Keratinocyte (primary cell): ENCODE measurements around the gene PIP5K1A. TPM values are rescaled to one million over a fixed set of nuclear protein-coding genes. Genes with fewer than 3 reads are reported as not detected.
A peak's percentile ranks its signal among the peaks of the same experiment; 100 is the strongest.

Experiments
- DNase-seq: peaks from one replicate; pipeline ENCODE4 v3.0.0-alpha.2; 2011; ENCODE audit warnings: low read depth, missing footprints, low spot score
- FAIRE-seq: peaks from 2 replicates; lab custom pipeline; 2011; peaks lifted over from hg19 to GRCh38; lab: Jason Lieb, UNC
- H2AFZ ChIP-seq: 2 replicates; pipeline ENCODE4 v1.6.0; 2012; ENCODE audit warnings: low read length, control low read depth, inconsistent platforms; ENCODE audit not compliant: control insufficient read depth
- H3K27ac ChIP-seq: 2 replicates; pipeline ENCODE4 v1.5.1; 2011; ENCODE audit warnings: low read length; ENCODE audit not compliant: control insufficient read depth, insufficient read depth
- H3K27me3 ChIP-seq: 3 replicates; pipeline ENCODE4 v1.6.0; 2011; ENCODE audit warnings: low read length; ENCODE audit not compliant: control insufficient read depth, insufficient read depth; ENCODE audit errors: extremely low read depth
- H3K36me3 ChIP-seq, 2 experiments: 2 replicates in 1 of 2; 3 replicates in 1 of 2; pipeline ENCODE4 v1.5.1; 2011; ENCODE audit warnings: low read length in 2 of 2, mild to moderate bottlenecking in 1 of 2; ENCODE audit not compliant: control insufficient read depth in 2 of 2, insufficient read depth in 2 of 2; ENCODE audit errors: extremely low read depth in 1 of 2
- H3K4me1 ChIP-seq: 3 replicates; pipeline ENCODE4 v1.5.1; 2011; ENCODE audit warnings: low read length; ENCODE audit not compliant: control insufficient read depth, insufficient read depth; ENCODE audit errors: extremely low read depth
- H3K4me2 ChIP-seq: 3 replicates; pipeline ENCODE4 v1.6.0; 2011; ENCODE audit warnings: low read depth, low read length; ENCODE audit not compliant: control insufficient read depth, insufficient read depth; ENCODE audit errors: extremely low read depth
- H3K4me3 ChIP-seq, 3 experiments: fragments of 200-600 bp in 1 of 3; sonication (generic) in 1 of 3; 2 replicates in 2 of 3; 3 replicates in 1 of 3; pipeline ENCODE4 v1.5.1; 2011 to 2016; ENCODE audit warnings: low read length in 3 of 3, mild to moderate bottlenecking in 3 of 3, control low read depth in 2 of 3, inconsistent platforms in 1 of 3, low read depth in 1 of 3, mixed read lengths in 1 of 3, mixed run types in 1 of 3, moderate library complexity in 1 of 3; ENCODE audit not compliant: control insufficient read depth in 2 of 3, insufficient read depth in 2 of 3; ENCODE audit errors: extremely low read depth in 1 of 3
- H3K79me2 ChIP-seq: 2 replicates; pipeline ENCODE4 v1.6.0; 2012; ENCODE audit warnings: low read length; ENCODE audit not compliant: control insufficient read depth, insufficient read depth
- H3K9ac ChIP-seq: 3 replicates; pipeline ENCODE4 v1.6.0; 2011; ENCODE audit warnings: low read length; ENCODE audit not compliant: control insufficient read depth, insufficient read depth; ENCODE audit errors: extremely low read depth
- H3K9me1 ChIP-seq: 3 replicates; pipeline ENCODE4 v1.6.0; 2011; ENCODE audit warnings: low read length; ENCODE audit not compliant: control insufficient read depth, insufficient read depth; ENCODE audit errors: extremely low read depth
- H3K9me3 ChIP-seq: 2 replicates; pipeline ENCODE4 v1.5.1; 2012; ENCODE audit warnings: low read depth, low read length; ENCODE audit not compliant: control insufficient read depth
- H4K20me1 ChIP-seq: 3 replicates; pipeline ENCODE4 v1.6.0; 2011; ENCODE audit warnings: low read length; ENCODE audit not compliant: control insufficient read depth, insufficient read depth; ENCODE audit errors: extremely low read depth
- EZH2 ChIP-seq: IDR thresholded peaks from one replicate; pipeline ENCODE4 v1.6.1; 2012; ENCODE audit warnings: inconsistent platforms, mild to moderate bottlenecking, low read length, moderate library complexity
- dilution Hi-C: fragments of 300-500 bp; cut with MboI; formaldehyde crosslinking; loops from one replicate; pipeline ENCODE4 v1.7.0; 2020; ENCODE audit warnings: low sequenced_read_pairs; ENCODE audit not compliant: extremely low pct_ligation_motif_present
- polyA plus RNA-seq, 5 experiments: library from polyadenylated mRNA; depleted of rRNA in 3 of 5; stranded (reverse) in 3 of 5; stranded (forward) in 1 of 5; unstranded in 1 of 5; fragments of >200 nt; gene quantifications; 1 replicate in 1 of 5; 2 replicates in 3 of 5; 3 replicates in 1 of 5; pipeline versions ENCODE4 v1.2.1 to v1.2.3, GENCODE V29; 2011 to 2012; ENCODE audit warnings: missing spikeins in 2 of 5, low read depth in 1 of 5, low replicate concordance in 1 of 5
- TF ChIP-seq, protein P1 (sequence below), 3 experiments: IDR thresholded peaks in 1 of 3; conservative IDR thresholded peaks in 1 of 3; optimal IDR thresholded peaks in 1 of 3; 2 replicates in 2 of 3; 3 replicates in 1 of 3; pipeline versions ENCODE3 to v1.5.1; 2011; ENCODE audit warnings: low read length in 3 of 3, mild to moderate bottlenecking in 3 of 3, moderate library complexity in 2 of 3, control low read depth in 1 of 3, inconsistent platforms in 1 of 3; ENCODE audit not compliant: insufficient read depth in 2 of 3; ENCODE audit errors: extremely low read depth in 1 of 3

Gene PIP5K1A
- polyA plus RNA-seq, 1 donor (not counting 4 experiments of a cell fraction or from before 2014, with no cell fraction given) = 124 TPM

GRCh38 chr1:151284013-151284577 lies 85.7 kb downstream of the PIP5K1A start:
- Histone ChIP-seq H3K9ac (peak overlapping the region; percentile 99), H3K27me3 (no peaks in the 10 kb centered on the region), H3K4me2 (peak overlapping the region; percentile 87), H3K79me2 (peaks cover 34% of the 10 kb centered on the region), H3K4me1 (peaks cover 10% of the 10 kb centered on the region), H3K9me1 (no peaks in the 10 kb centered on the region), H3K36me3 (peaks cover 9 to 23% of the 10 kb centered on the region in 2 experiments), H2AFZ (no peak overlapping the region), H3K27ac (no peak overlapping the region), H3K4me3 (peak overlapping the region in 2 of 3 experiments; percentile 97 to 100), H4K20me1 (no peaks in the 10 kb centered on the region), H3K9me3 (no peaks in the 10 kb centered on the region)
- TF ChIP-seq, protein P1, sequence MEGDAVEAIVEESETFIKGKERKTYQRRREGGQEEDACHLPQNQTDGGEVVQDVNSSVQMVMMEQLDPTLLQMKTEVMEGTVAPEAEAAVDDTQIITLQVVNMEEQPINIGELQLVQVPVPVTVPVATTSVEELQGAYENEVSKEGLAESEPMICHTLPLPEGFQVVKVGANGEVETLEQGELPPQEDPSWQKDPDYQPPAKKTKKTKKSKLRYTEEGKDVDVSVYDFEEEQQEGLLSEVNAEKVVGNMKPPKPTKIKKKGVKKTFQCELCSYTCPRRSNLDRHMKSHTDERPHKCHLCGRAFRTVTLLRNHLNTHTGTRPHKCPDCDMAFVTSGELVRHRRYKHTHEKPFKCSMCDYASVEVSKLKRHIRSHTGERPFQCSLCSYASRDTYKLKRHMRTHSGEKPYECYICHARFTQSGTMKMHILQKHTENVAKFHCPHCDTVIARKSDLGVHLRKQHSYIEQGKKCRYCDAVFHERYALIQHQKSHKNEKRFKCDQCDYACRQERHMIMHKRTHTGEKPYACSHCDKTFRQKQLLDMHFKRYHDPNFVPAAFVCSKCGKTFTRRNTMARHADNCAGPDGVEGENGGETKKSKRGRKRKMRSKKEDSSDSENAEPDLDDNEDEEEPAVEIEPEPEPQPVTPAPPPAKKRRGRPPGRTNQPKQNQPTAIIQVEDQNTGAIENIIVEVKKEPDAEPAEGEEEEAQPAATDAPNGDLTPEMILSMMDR (optimal IDR thresholded peaks at IDR 0.05 in 1 of 3, IDR thresholded peaks at IDR 0.05 in 1 of 3, conservative IDR thresholded peaks at IDR 0.05 in 1 of 3; ENCODE audit: extremely low read depth in 1 of 3, insufficient read depth in 2 of 3, low read length in 3 of 3) = no peak
- no peak for TF ChIP-seq EZH2
- DNase-seq = no peak
- FAIRE-seq = no peak
- dilution Hi-C loops = no loop called here

DNA sequence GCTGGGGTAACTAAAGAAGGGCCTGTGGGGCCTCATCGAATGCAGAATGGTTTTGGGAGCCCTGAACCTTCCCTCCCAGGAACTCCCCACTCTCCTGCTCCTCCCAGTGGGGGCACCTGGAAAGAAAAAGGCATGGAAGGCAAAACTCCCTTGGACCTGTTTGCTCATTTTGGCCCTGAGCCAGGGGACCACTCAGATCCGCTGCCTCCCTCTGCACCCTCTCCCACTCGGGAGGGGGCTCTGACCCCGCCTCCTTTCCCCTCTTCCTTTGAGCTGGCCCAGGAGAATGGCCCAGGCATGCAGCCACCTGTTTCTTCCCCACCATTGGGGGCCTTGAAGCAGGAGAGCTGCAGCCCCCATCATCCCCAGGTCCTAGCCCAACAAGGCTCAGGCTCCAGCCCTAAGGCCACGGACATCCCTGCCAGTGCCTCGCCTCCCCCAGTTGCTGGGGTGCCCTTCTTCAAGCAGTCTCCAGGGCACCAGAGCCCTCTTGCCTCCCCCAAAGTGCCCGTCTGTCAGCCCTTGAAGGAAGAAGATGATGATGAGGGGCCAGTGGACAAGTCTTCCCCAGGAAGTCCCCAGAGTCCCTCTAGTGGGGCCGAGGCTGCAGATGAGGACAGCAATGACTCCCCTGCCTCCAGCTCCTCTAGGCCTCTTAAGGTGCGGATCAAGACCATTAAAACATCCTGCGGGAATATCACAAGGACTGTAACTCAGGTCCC lies 88.4 kb downstream of the PIP5K1A start:
- H3K27ac ChIP-seq = no peak overlapping the region
- H3K9ac ChIP-seq = no peak overlapping the region
- FAIRE-seq (no peak), DNase-seq (no peak)
- peaks cover 34% of the 10 kb centered on the region for H3K79me2 ChIP-seq
- H4K20me1 ChIP-seq = no peaks in the 10 kb centered on the region
- dilution Hi-C loops = no loop called here
- no peak overlapping the region for H2AFZ ChIP-seq
- peaks cover 13 to 38% of the 10 kb centered on the region in 2 experiments for H3K36me3 ChIP-seq
- no peaks in the 10 kb centered on the region for H3K27me3 ChIP-seq
- H3K4me2 ChIP-seq = no peak overlapping the region
- no peak overlapping the region for H3K4me3 ChIP-seq
- TF ChIP-seq, protein P1 (optimal IDR thresholded peaks at IDR 0.05 in 1 of 3, IDR thresholded peaks at IDR 0.05 in 1 of 3, conservative IDR thresholded peaks at IDR 0.05 in 1 of 3; ENCODE audit: extremely low read depth in 1 of 3, insufficient read depth in 2 of 3, low read length in 3 of 3) = no peak
- no peak for TF ChIP-seq EZH2
- no peaks in the 10 kb centered on the region for H3K9me1 ChIP-seq
- no peaks in the 10 kb centered on the region for H3K9me3 ChIP-seq
- H3K4me1 ChIP-seq = peaks cover 10% of the 10 kb centered on the region
